BJ (cell line): ENCODE data around the gene TSKS. TPM values are rescaled to one million over a fixed set of nuclear protein-coding genes. Genes with fewer than 3 reads are reported as not detected.

Experiments
- CTCF ChIA-PET: fragments of 350-600 bp; formaldehyde crosslinking; extraction: SDS; loops from one replicate; lab custom pipeline; 2021; ENCODE audit warnings: antibody characterized with exemption, inconsistent platforms; lab: Yijun Ruan, JAX
- POLR2A ChIA-PET: fragments of 300-600 bp; sonication (Branson Sonifier 250); formaldehyde crosslinking; extraction: SDS; loops from one replicate; lab custom pipeline; 2021; ENCODE audit warnings: antibody characterized with exemption; lab: Charles Lee
- DNase-seq: peaks from one replicate; pipeline ENCODE4 v3.0.0-alpha.2; 2011; ENCODE audit warnings: low read depth
- H3K27me3 ChIP-seq: 2 replicates; pipeline ENCODE4 v1.6.0; 2011; ENCODE audit warnings: low read length; ENCODE audit not compliant: control insufficient read depth, insufficient read depth
- H3K36me3 ChIP-seq: 2 replicates; pipeline ENCODE4 v1.5.1; 2011; ENCODE audit warnings: low read length; ENCODE audit not compliant: control insufficient read depth, insufficient read depth
- H3K4me3 ChIP-seq: 2 replicates; pipeline ENCODE4 v1.5.1; 2011; ENCODE audit warnings: low read depth, mild to moderate bottlenecking, control low read depth, low read length
- polyA plus RNA-seq: library from polyadenylated mRNA; depleted of rRNA; stranded (reverse); fragments of >200 nt; gene quantifications from 2 replicates; pipeline ENCODE4 v1.2.3, GENCODE V29; 2011
- TF ChIP-seq, protein P1 (sequence below): IDR thresholded peaks from 2 replicates; pipeline ENCODE4 v1.5.1; 2011; ENCODE audit warnings: low read depth, mild to moderate bottlenecking, control low read depth, inconsistent platforms, low read length, moderate library complexity; ENCODE audit not compliant: insufficient read depth

The TSKS gene
- polyA plus RNA-seq, 1 experiment, result 0.15 TPM

DNA sequence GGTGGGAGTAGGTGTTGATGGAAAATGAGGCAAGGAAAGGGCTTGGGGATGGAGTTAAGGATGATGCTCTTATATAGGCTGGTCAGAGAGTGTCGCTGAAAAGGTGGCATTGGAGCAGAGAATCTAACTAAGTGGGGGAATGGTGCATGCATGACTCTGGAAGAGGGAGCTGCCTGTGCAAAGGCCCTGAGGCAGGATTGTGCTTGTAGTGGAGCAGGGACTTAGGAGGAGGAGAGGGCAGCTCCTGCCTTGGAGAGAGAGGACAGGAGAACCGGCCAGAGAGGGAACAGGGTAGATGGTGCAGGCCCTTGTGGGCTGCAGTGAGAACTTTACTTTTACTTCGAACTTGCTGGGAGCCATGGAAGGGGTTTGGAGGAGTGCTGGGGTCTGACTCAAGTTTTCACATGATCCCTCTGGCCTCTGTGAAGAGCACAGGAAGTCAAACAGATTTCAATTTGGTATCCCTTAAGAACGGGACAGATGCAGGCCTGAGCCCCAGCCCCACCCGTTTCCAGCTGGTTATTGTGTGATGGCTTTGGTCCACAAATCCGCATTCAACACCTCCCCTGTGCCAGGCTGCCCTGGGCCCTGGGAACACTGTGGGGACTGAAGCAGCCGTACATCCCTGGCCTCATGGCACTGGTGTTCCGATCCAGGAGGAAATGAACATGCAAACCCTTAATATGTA, 10.7 kb upstream of the TSKS start:
- no peak for DNase-seq
- CTCF ChIA-PET, result no interaction called here
- TF ChIP-seq, protein P1, sequence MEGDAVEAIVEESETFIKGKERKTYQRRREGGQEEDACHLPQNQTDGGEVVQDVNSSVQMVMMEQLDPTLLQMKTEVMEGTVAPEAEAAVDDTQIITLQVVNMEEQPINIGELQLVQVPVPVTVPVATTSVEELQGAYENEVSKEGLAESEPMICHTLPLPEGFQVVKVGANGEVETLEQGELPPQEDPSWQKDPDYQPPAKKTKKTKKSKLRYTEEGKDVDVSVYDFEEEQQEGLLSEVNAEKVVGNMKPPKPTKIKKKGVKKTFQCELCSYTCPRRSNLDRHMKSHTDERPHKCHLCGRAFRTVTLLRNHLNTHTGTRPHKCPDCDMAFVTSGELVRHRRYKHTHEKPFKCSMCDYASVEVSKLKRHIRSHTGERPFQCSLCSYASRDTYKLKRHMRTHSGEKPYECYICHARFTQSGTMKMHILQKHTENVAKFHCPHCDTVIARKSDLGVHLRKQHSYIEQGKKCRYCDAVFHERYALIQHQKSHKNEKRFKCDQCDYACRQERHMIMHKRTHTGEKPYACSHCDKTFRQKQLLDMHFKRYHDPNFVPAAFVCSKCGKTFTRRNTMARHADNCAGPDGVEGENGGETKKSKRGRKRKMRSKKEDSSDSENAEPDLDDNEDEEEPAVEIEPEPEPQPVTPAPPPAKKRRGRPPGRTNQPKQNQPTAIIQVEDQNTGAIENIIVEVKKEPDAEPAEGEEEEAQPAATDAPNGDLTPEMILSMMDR, result no peak
- H3K36me3 ChIP-seq, result peaks cover 15% of the 10 kb centered on the region
- POLR2A ChIA-PET, result no interaction called here
- no peaks in the 10 kb centered on the region for H3K27me3 ChIP-seq
- H3K4me3 ChIP-seq, result no peak overlapping the region

DNA sequence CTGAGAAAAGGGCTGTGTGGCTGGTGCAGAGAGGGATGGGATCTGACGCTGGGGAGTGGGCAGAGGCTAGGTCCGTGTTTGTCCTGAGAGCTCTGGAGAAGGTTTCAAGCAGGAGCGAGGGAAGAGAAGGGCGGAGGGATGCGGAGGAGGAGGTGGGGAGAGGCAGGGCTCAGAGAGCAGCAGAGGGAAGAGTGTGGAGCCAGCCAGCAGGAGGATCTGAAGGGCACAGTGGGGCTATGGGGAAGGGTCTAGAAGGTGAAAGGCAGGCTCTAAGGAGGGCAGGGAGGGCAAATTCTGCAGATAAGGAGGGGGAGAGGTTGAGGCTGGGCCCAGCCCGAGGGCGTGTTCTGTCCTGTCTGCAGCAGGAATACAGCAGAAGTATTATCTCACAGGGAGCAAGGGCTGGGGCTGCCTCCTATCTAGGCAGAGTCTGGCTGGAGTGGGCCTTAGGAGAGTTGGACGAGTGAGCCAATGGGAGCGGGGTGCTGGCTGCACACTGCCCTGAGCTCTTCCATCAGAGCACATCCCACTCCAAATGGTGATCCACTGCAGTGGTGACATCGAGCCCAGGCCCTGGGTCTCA, 9.8 kb upstream of the TSKS start:
- ChIA-PET POLR2A (no interaction called here), CTCF (no interaction called here)
- TF ChIP-seq, protein P1, result no peak
- Histone ChIP-seq H3K27me3 (no peaks in the 10 kb centered on the region), H3K4me3 (no peak overlapping the region), H3K36me3 (peaks cover 16% of the 10 kb centered on the region)
- no peak for DNase-seq

DNA sequence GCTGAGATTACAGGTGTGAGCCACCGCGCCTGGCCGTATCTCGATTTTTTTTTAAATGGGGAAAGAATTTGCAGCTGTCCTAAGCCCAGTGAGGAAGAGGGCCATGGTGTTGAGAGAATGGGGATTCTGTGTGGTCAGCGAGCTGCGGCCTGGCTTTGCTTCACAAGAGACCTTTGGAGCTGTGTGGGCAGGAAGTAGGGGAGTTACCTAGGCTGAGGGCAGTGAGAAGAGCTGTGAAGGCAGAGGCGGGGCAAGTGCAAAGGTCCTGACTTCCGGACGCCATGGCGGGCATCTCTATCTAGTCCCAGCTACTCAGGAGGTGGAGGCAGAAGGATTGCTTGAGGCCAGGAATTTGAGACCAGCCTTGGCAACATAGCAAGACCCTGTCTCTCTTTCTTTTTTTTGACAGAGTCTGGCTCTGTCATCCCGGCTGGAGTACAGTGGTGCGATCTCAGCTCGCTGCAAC, 8.6 kb upstream of the TSKS start:
- DNase-seq, result no peak
- ChIA-PET POLR2A (no interaction called here), CTCF (no interaction called here)
- H3K27me3 ChIP-seq, result no peaks in the 10 kb centered on the region
- H3K4me3 ChIP-seq, result no peak overlapping the region
- TF ChIP-seq, protein P1, result no peak
- peaks cover 13% of the 10 kb centered on the region for H3K36me3 ChIP-seq

DNA sequence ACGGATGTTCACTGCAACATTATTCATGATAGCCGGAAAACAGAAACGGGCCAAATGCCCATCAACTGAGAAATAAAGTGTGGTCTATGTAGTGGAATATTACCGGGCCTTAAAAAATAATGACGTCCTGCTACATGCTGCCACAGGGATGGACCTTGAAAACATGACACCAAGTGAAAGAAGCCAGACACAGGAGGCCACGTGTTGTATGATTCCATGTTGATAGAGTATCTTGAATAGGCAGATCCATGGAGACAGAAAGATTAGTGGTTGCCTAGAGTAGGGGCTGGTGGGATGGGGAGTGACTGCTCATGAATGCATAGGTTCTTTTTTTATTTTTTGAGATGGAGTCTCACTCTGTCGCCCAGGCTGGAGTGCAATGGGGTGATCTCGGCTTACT, 7.4 kb upstream of the TSKS start:
- ChIA-PET POLR2A (interaction anchor here (0.7 kb wide), 1 partner anchor 159 kb away, joined by 35 read pairs; no protein-coding TSS in a partner anchor), CTCF (no interaction called here)
- TF ChIP-seq, protein P1, result no peak
- H3K36me3 ChIP-seq, result peaks cover 8% of the 10 kb centered on the region
- H3K27me3 ChIP-seq, result no peaks in the 10 kb centered on the region
- DNase-seq, result no peak
- no peak overlapping the region for H3K4me3 ChIP-seq

DNA sequence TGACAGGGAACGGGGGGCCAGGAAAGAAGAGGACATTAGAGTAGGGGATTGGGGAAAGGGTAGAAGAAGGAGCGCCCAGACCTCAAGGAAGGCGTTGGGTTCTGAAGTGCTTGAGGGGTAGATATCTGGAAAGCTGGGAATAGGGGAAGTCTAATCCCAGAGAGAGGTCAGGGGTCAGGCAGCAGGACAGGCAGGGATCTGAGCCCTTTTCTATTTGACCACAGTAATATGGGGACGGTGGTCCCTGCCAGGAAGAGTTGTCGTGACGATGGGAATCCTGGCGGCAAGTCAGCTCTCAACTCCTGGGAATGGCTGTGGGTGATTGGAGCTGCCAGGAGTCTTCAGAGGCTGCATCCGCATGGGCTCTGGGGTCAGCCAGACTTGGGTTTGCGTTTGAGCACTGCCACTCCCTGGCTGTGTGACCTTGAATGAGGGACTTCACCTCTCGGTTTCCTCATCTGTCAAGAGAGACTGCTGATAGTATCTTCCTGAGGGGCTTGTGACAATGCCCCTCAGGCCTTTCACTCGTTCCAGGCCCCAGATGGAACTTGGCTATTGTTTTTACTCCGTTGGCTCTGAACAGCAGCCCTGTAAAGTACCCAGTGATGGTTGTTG, 5.0 kb upstream of the TSKS start:
- peak overlapping the region; percentile 93 for H3K4me3 ChIP-seq
- DNase-seq, result no peak
- H3K36me3 ChIP-seq, result peaks cover 5% of the 10 kb centered on the region
- H3K27me3 ChIP-seq, result no peaks in the 10 kb centered on the region
- TF ChIP-seq, protein P1, result no peak
- ChIA-PET POLR2A (no interaction called here), CTCF (interaction anchor here (1.0 kb wide), 1 partner anchor 54 kb away, joined by 3 read pairs; no protein-coding TSS in a partner anchor)
